ENCODE measurements around the gene EMC6.
A peak's percentile ranks its signal among the peaks of the same experiment; 100 is the strongest.

EMC6 gene

GRCh38 chr17:3666516-3666915 is 2.1 kb upstream of the EMC6 start:
- Mint-ChIP-seq H3K27ac (no peak overlapping the region), H3K4me3 (peak overlapping the region in 1 of 2 donors; percentile 29), H3K9me3 (no peaks in the 10 kb centered on the region), H3K27me3 (no peaks in the 10 kb centered on the region), H3K4me1 (peaks cover 32% of the 10 kb centered on the region)
- no peak for ATAC-seq
- no peak for DNase-seq

GRCh38 chr17:3667366-3668278 is 990 bp upstream of the EMC6 start:
- ATAC-seq (peak; percentile 8), DNase-seq (no peak)
- H3K4me3 Mint-ChIP-seq = peak overlapping the region; percentile 92 to 94
- no peaks in the 10 kb centered on the region for H3K27me3 Mint-ChIP-seq
- no peaks in the 10 kb centered on the region for H3K9me3 Mint-ChIP-seq
- peak overlapping the region; percentile 71 to 87 for H3K27ac Mint-ChIP-seq
- peaks cover 32% of the 10 kb centered on the region for H3K4me1 Mint-ChIP-seq

GRCh38 chr17:3669085-3669347 is 404 bp downstream of the EMC6 start:
- Mint-ChIP-seq H3K4me1 (peaks cover 32% of the 10 kb centered on the region), H3K9me3 (no peaks in the 10 kb centered on the region), H3K27me3 (no peaks in the 10 kb centered on the region), H3K27ac (peak overlapping the region; percentile 93 to 96), H3K4me3 (peak overlapping the region; percentile 92 to 94)
- DNase-seq (no peak), ATAC-seq (no peak)

GRCh38 chr17:3669548-3669947 is 936 bp downstream of the EMC6 start:
- Mint-ChIP-seq H3K27ac (peak overlapping the region; percentile 93 to 96), H3K27me3 (no peaks in the 10 kb centered on the region), H3K4me3 (peak overlapping the region; percentile 92 to 94), H3K9me3 (no peaks in the 10 kb centered on the region), H3K4me1 (peaks cover 32% of the 10 kb centered on the region)
- ATAC-seq = no peak
- no peak for DNase-seq

- Mint-ChIP-seq H3K27ac (no peak overlapping the region), H3K27me3 (no peaks in the 10 kb centered on the region), H3K4me3 (no peak overlapping the region), H3K9me3 (no peaks in the 10 kb centered on the region), H3K4me1 (peaks cover 20% of the 10 kb centered on the region)
- DNase-seq (no peak), ATAC-seq (no peak)
Observed at GRCh38 chr17:3672571-3672970, 4.0 kb downstream of the EMC6 start.

- ATAC-seq (no peak), DNase-seq (no peak)
- H3K27ac Mint-ChIP-seq = peak overlapping the region; percentile 1 to 90
- H3K4me1 Mint-ChIP-seq = no peaks in the 10 kb centered on the region
- no peak overlapping the region for H3K4me3 Mint-ChIP-seq
- H3K27me3 Mint-ChIP-seq = no peaks in the 10 kb centered on the region
- H3K9me3 Mint-ChIP-seq = no peaks in the 10 kb centered on the region
Observed at GRCh38 chr17:3675886-3676285, 7.3 kb downstream of the EMC6 start.

- H3K27ac Mint-ChIP-seq = peak overlapping the region in 1 of 2 donors; percentile 42
- peaks cover 15% of the 10 kb centered on the region for H3K4me1 Mint-ChIP-seq
- no peaks in the 10 kb centered on the region for H3K27me3 Mint-ChIP-seq
- ATAC-seq = no peak
- no peak overlapping the region for H3K4me3 Mint-ChIP-seq
- H3K9me3 Mint-ChIP-seq = no peaks in the 10 kb centered on the region
- no peak for DNase-seq
Observed at GRCh38 chr17:3678095-3678820, 9.6 kb downstream of the EMC6 start.

- peaks cover 22% of the 10 kb centered on the region for H3K4me1 Mint-ChIP-seq
- no peaks in the 10 kb centered on the region for H3K9me3 Mint-ChIP-seq
- DNase-seq = no peak
- H3K27ac Mint-ChIP-seq = no peak overlapping the region
- H3K27me3 Mint-ChIP-seq = no peaks in the 10 kb centered on the region
- H3K4me3 Mint-ChIP-seq = no peak overlapping the region
- no peak for ATAC-seq
Observed at GRCh38 chr17:3678821-3679530, 10.4 kb downstream of the EMC6 start.

GRCh38 chr17:3679531-3680126 is 11.0 kb downstream of the EMC6 start:
- Mint-ChIP-seq H3K4me1 (peaks cover 22% of the 10 kb centered on the region), H3K27me3 (no peaks in the 10 kb centered on the region), H3K27ac (no peak overlapping the region), H3K9me3 (no peaks in the 10 kb centered on the region), H3K4me3 (no peak overlapping the region)
- ATAC-seq = no peak
- DNase-seq = no peak

- no peaks in the 10 kb centered on the region for H3K9me3 Mint-ChIP-seq
Observed at GRCh38 chr17:3681057-3681456, 12.4 kb downstream of the EMC6 start.

GRCh38 chr17:3681565-3681964 is 13.0 kb downstream of the EMC6 start:
- H3K9me3 Mint-ChIP-seq = no peaks in the 10 kb centered on the region
- H3K4me3 Mint-ChIP-seq = no peak overlapping the region
- peak overlapping the region in 1 of 2 donors; percentile 42 for H3K27ac Mint-ChIP-seq
- no peak for ATAC-seq
- no peaks in the 10 kb centered on the region for H3K27me3 Mint-ChIP-seq
- no peak for DNase-seq
- peaks cover 22% of the 10 kb centered on the region for H3K4me1 Mint-ChIP-seq

More at GRCh38 chr17:3681057-3681456, 12.4 kb downstream of the EMC6 start:
- ATAC-seq (no peak), DNase-seq (no peak)
- peaks cover 22% of the 10 kb centered on the region for H3K4me1 Mint-ChIP-seq
- H3K4me3 Mint-ChIP-seq = no peak overlapping the region
- H3K27ac Mint-ChIP-seq = no peak overlapping the region
- H3K27me3 Mint-ChIP-seq = no peaks in the 10 kb centered on the region

- DNase-seq (no peak), ATAC-seq (no peak)
- peaks cover 22% of the 10 kb centered on the region for H3K4me1 Mint-ChIP-seq
- peak overlapping the region in 1 of 2 donors; percentile 48 for H3K27ac Mint-ChIP-seq
- H3K4me3 Mint-ChIP-seq = no peak overlapping the region
- H3K9me3 Mint-ChIP-seq = no peaks in the 10 kb centered on the region
- no peaks in the 10 kb centered on the region for H3K27me3 Mint-ChIP-seq
Observed at GRCh38 chr17:3682033-3682432, 13.4 kb downstream of the EMC6 start.

GRCh38 chr17:3683054-3683511 is 14.5 kb downstream of the EMC6 start:
- H3K4me3 Mint-ChIP-seq = no peak overlapping the region
- peak overlapping the region; percentile 42 to 80 for H3K27ac Mint-ChIP-seq
- no peaks in the 10 kb centered on the region for H3K9me3 Mint-ChIP-seq
- H3K27me3 Mint-ChIP-seq = no peaks in the 10 kb centered on the region
- H3K4me1 Mint-ChIP-seq = peaks cover 22% of the 10 kb centered on the region
- DNase-seq (peak; percentile 69 to 71), ATAC-seq (peak; percentile 90)

- Mint-ChIP-seq H3K9me3 (no peaks in the 10 kb centered on the region), H3K4me1 (peaks cover 22% of the 10 kb centered on the region), H3K27me3 (no peaks in the 10 kb centered on the region), H3K27ac (no peak overlapping the region), H3K4me3 (no peak overlapping the region)
- no peak for ATAC-seq
- DNase-seq = no peak
Observed at GRCh38 chr17:3685174-3685573, 16.6 kb downstream of the EMC6 start.

GRCh38 chr17:3688027-3688553 is 19.5 kb downstream of the EMC6 start:
- Mint-ChIP-seq H3K27me3 (no peaks in the 10 kb centered on the region), H3K4me3 (no peak overlapping the region), H3K9me3 (no peaks in the 10 kb centered on the region), H3K4me1 (peaks cover 28% of the 10 kb centered on the region), H3K27ac (peak overlapping the region in 1 of 2 donors; percentile 72)
- DNase-seq (no peak), ATAC-seq (no peak)
